HepG2 (cell line): Measurements from ENCODE around the gene FCHSD1.

Experiments
- CEBPB ChIP-seq: IDR thresholded peaks from 2 replicates; pipeline ENCODE4 v1.6.1; 2011; ENCODE audit warnings: low read depth, low read length, improper control_type of control experiment, borderline replicate concordance
- MAZ ChIP-seq, 2 experiments: sonication (generic) in 1 of 2; formaldehyde crosslinking in 1 of 2; IDR thresholded peaks; 2 replicates each; pipeline versions ENCODE4 v1.5.0 to v1.6.1; 2012 to 2020; ENCODE audit warnings: low read depth in 2 of 2, mild to moderate bottlenecking in 2 of 2, borderline replicate concordance in 1 of 2, improper control_type of control experiment in 1 of 2, low read length in 1 of 2, missing genetic modification reagents in 1 of 2, moderate library complexity in 1 of 2
- SRSF1 ChIP-seq: fragments of 200-400 bp; formaldehyde crosslinking; optimal IDR thresholded peaks from 2 replicates; pipeline ENCODE3; 2017; ENCODE audit warnings: mild to moderate bottlenecking, low read depth, low read length, moderate library complexity
- SUZ12 ChIP-seq: fragments of 150-350 bp; IDR thresholded peaks from 2 replicates; pipeline ENCODE4 v1.6.1; 2014; ENCODE audit warnings: low read depth, low read length
- ZNF558 ChIP-seq: sonication (generic); formaldehyde crosslinking; IDR thresholded peaks from 2 replicates; pipeline ENCODE4 v1.9.0; 2022; ENCODE audit warnings: mild to moderate bottlenecking, missing genetic modification reagents, borderline replicate concordance
- TF ChIP-seq, protein P1 (sequence below): sonication (generic); formaldehyde crosslinking; IDR thresholded peaks from 2 replicates; pipeline ENCODE4 v1.5.1; 2020; ENCODE audit warnings: mild to moderate bottlenecking, missing genetic modification reagents, moderate library complexity

- TF ChIP-seq CEBPB (no peak), SUZ12 (no peak), ZNF558 (CRISPR knock-in tag) (no peak), SRSF1 (no peak), MAZ (IDR thresholded peaks at IDR 0.05; ENCODE audit: borderline replicate concordance, low read depth, low read length) (no peak), MAZ (CRISPR knock-in tag; IDR thresholded peaks at IDR 0.05; ENCODE audit: low read depth) (no peak)
- TF ChIP-seq, protein P1, sequence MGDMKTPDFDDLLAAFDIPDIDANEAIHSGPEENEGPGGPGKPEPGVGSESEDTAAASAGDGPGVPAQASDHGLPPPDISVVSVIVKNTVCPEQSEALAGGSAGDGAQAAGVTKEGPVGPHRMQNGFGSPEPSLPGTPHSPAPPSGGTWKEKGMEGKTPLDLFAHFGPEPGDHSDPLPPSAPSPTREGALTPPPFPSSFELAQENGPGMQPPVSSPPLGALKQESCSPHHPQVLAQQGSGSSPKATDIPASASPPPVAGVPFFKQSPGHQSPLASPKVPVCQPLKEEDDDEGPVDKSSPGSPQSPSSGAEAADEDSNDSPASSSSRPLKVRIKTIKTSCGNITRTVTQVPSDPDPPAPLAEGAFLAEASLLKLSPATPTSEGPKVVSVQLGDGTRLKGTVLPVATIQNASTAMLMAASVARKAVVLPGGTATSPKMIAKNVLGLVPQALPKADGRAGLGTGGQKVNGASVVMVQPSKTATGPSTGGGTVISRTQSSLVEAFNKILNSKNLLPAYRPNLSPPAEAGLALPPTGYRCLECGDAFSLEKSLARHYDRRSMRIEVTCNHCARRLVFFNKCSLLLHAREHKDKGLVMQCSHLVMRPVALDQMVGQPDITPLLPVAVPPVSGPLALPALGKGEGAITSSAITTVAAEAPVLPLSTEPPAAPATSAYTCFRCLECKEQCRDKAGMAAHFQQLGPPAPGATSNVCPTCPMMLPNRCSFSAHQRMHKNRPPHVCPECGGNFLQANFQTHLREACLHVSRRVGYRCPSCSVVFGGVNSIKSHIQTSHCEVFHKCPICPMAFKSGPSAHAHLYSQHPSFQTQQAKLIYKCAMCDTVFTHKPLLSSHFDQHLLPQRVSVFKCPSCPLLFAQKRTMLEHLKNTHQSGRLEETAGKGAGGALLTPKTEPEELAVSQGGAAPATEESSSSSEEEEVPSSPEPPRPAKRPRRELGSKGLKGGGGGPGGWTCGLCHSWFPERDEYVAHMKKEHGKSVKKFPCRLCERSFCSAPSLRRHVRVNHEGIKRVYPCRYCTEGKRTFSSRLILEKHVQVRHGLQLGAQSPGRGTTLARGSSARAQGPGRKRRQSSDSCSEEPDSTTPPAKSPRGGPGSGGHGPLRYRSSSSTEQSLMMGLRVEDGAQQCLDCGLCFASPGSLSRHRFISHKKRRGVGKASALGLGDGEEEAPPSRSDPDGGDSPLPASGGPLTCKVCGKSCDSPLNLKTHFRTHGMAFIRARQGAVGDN (CRISPR knock-in tag) = no peak
These were observed 43.3 kb upstream of the FCHSD1 start for GRCh38 chr5:141694479-141694878.
